Ishikawa (cell line): ENCODE data around the gene OR10G3.

Experiments
- CEBPB ChIP-seq: IDR thresholded peaks from 2 replicates; pipeline ENCODE4 v1.6.1; 2012
- CREB1 ChIP-seq: IDR thresholded peaks from 2 replicates; pipeline ENCODE4 v1.6.1; 2012; ENCODE audit warnings: low read depth
- EGR1 ChIP-seq: IDR thresholded peaks from 2 replicates; pipeline ENCODE4 v1.6.1; 2012
- EP300 ChIP-seq: IDR thresholded peaks from 2 replicates; pipeline ENCODE4 v1.6.1; 2012; ENCODE audit warnings: borderline replicate concordance
- FOXM1 ChIP-seq: IDR thresholded peaks from 2 replicates; pipeline ENCODE4 v1.6.1; 2012; ENCODE audit warnings: low read depth, borderline replicate concordance
- MAX ChIP-seq: IDR thresholded peaks from 2 replicates; pipeline ENCODE4 v1.6.1; 2012
- NFIC ChIP-seq: IDR thresholded peaks from 2 replicates; pipeline ENCODE4 v1.6.1; 2012
- RAD21 ChIP-seq: IDR thresholded peaks from 2 replicates; pipeline ENCODE4 v1.6.1; 2012; ENCODE audit warnings: low read depth
- REST ChIP-seq: IDR thresholded peaks from 2 replicates; pipeline ENCODE4 v1.6.1; 2012; ENCODE audit warnings: low read depth, mild to moderate bottlenecking
- TAF1 ChIP-seq: IDR thresholded peaks from 2 replicates; pipeline ENCODE4 v1.6.1; 2012; ENCODE audit warnings: low read depth, mild to moderate bottlenecking
- TCF12 ChIP-seq: IDR thresholded peaks from 2 replicates; pipeline ENCODE4 v1.6.1; 2012; ENCODE audit warnings: low read depth
- TEAD4 ChIP-seq: IDR thresholded peaks from 2 replicates; pipeline ENCODE4 v1.6.1; 2012
- USF1 ChIP-seq: IDR thresholded peaks from 2 replicates; pipeline ENCODE4 v1.6.1; 2012
- YY1 ChIP-seq: IDR thresholded peaks from 2 replicates; pipeline ENCODE4 v1.6.1; 2012; ENCODE audit warnings: low read depth
- ZBTB7A ChIP-seq: IDR thresholded peaks from 2 replicates; pipeline ENCODE4 v1.6.1; 2012; ENCODE audit warnings: low read depth

Gene OR10G3

GRCh38 chr14:21553266-21553665 lies 26.6 kb downstream of the OR10G3 start:
- TF ChIP-seq EP300 (no peak), CREB1 (no peak), REST (no peak), RAD21 (no peak), ZBTB7A (no peak), MAX (no peak), TCF12 (no peak), TAF1 (no peak), CEBPB (no peak), USF1 (no peak), NFIC (no peak), TEAD4 (no peak)

GRCh38 chr14:21543963-21544362 lies 35.9 kb downstream of the OR10G3 start:
- TF ChIP-seq TAF1 = no peak
- TF ChIP-seq TCF12 = no peak
- TF ChIP-seq ZBTB7A = no peak
- no peak for TF ChIP-seq USF1
- TF ChIP-seq MAX = no peak
- no peak for TF ChIP-seq REST
- no peak for TF ChIP-seq CREB1
- TF ChIP-seq EGR1 = no peak
- TF ChIP-seq NFIC = no peak
- TF ChIP-seq TEAD4 = no peak
- no peak for TF ChIP-seq CEBPB
- no peak for TF ChIP-seq YY1
- no peak for TF ChIP-seq EP300
- TF ChIP-seq RAD21 = no peak
- TF ChIP-seq FOXM1 = no peak

GRCh38 chr14:21543521-21543960 lies 36.3 kb downstream of the OR10G3 start:
- TF ChIP-seq CREB1 (no peak), RAD21 (no peak), REST (no peak), YY1 (no peak), TEAD4 (no peak), NFIC (no peak), TAF1 (no peak), USF1 (no peak), MAX (no peak), EGR1 (no peak)

- no peak for TF ChIP-seq EP300
- TF ChIP-seq RAD21 = no peak
- no peak for TF ChIP-seq REST
- TF ChIP-seq TCF12 = no peak
- no peak for TF ChIP-seq YY1
Measured at GRCh38 chr14:21541413-21542074, 38.3 kb downstream of the OR10G3 start.
